IPS DF 4.7 (cell line): ENCODE data around the gene UBAC2.

Experiments used
- DNase-seq: peaks from one replicate; pipeline ENCODE4 v3.0.0-alpha.2; 2013; ENCODE audit warnings: low spot score; ENCODE audit errors: extremely low read depth

Gene UBAC2

GRCh38 chr13:99268822-99269221 lies 68.2 kb downstream of the UBAC2 start:
- DNase-seq, result no peak

DNA sequence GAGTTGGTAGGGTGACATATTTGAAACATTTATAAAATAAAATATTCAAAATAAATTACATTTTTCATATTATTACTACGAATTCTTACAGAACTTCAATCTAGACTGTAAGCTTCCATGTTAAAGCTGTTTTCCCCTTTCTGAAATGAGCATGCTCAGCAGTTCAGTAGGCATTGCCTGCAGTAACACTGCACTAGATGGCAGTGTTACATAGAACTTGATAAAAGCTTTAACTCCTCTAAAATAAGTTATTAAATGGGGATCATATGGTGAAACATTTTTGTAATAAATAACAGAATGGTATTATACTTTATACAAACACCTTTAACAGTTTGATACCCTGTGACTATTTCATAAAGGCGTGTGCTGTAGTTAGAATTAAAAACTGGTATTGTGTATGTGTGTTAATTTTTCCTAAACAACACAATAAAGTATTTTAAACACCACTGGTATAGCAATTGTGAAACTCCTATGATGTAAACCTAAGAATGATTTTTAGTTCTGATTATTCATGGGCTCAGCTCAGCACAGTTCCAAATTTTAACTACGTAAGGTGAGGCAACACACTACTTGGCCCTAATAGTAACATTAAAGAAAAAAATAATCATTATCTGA lies 69.1 kb downstream of the UBAC2 start:
- no peak for DNase-seq

- no peak for DNase-seq
Observed at GRCh38 chr13:99270518-99270917, 69.9 kb downstream of the UBAC2 start.

- DNase-seq, result no peak
Observed at GRCh38 chr13:99271249-99271648, 70.6 kb downstream of the UBAC2 start.

- DNase-seq, result no peak
Observed at GRCh38 chr13:99272481-99272880, 71.8 kb downstream of the UBAC2 start.

GRCh38 chr13:99273128-99273527 lies 72.5 kb downstream of the UBAC2 start:
- no peak for DNase-seq

GRCh38 chr13:99275093-99275469 lies 74.4 kb downstream of the UBAC2 start:
- no peak for DNase-seq

GRCh38 chr13:99276706-99277105 lies 76.1 kb downstream of the UBAC2 start:
- DNase-seq, result no peak

DNA sequence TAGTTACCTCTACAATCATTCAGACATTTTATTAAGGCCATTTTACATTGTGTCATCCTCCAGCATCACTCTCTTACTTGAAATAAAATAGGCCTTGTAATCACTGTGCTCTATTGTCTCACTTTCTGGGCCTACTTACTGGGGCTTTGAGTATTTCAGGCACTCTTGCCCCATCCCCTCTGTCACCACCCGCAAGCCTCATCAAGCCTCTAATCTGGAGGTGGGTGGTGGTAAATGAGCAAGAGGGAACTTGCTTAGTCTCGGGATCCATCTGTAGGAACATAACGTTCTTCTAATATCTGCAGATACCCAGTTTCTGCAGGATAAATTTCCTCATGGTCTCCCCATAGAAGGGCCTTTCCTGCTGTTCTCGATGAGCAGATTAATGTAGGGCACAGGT lies 77.0 kb downstream of the UBAC2 start:
- no peak for DNase-seq

GRCh38 chr13:99278200-99278599 lies 77.5 kb downstream of the UBAC2 start:
- no peak for DNase-seq

DNA sequence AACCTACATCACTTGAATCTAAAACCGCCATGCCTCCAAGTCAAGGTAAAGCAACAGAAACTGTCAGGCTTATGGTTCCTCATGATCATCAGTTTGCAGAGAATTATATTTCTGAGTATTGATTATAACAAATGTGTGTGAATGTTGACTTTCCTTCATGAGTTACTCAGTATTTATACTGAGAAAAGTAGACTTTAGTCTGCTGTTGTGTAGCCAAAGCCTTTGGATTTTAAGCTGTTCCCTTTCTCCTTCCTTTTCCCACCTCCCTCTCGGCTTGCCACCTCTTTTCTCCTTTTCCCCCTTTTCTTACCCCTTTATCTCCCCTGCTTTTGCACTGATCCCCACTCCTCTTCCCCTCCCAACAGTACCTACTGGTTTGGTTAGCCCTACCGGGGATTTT lies 78.2 kb downstream of the UBAC2 start:
- DNase-seq, result no peak

- DNase-seq, result no peak
Observed at GRCh38 chr13:99279637-99280036, 79.0 kb downstream of the UBAC2 start.

DNA sequence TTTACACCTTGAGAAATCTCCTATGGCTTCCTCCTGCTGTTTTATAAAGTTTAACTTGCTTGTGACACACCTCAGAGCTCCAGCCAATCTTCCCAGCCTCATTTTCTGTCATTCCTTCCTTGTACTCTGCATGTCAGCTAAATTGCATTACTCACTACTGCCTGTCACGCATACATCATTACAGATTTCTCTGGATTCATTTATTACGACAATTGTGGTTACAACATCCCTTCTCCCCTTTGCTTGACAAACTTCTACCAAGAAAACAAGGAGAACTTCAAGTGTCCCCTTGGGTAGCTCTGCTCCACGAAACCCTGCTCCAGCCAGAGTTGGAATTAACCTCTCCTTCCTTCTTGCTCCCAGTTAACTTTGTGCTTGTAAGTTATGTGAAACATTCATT lies 79.5 kb downstream of the UBAC2 start:
- no peak for DNase-seq

- no peak for DNase-seq
Observed at GRCh38 chr13:99281811-99282263, 81.2 kb downstream of the UBAC2 start.

DNA sequence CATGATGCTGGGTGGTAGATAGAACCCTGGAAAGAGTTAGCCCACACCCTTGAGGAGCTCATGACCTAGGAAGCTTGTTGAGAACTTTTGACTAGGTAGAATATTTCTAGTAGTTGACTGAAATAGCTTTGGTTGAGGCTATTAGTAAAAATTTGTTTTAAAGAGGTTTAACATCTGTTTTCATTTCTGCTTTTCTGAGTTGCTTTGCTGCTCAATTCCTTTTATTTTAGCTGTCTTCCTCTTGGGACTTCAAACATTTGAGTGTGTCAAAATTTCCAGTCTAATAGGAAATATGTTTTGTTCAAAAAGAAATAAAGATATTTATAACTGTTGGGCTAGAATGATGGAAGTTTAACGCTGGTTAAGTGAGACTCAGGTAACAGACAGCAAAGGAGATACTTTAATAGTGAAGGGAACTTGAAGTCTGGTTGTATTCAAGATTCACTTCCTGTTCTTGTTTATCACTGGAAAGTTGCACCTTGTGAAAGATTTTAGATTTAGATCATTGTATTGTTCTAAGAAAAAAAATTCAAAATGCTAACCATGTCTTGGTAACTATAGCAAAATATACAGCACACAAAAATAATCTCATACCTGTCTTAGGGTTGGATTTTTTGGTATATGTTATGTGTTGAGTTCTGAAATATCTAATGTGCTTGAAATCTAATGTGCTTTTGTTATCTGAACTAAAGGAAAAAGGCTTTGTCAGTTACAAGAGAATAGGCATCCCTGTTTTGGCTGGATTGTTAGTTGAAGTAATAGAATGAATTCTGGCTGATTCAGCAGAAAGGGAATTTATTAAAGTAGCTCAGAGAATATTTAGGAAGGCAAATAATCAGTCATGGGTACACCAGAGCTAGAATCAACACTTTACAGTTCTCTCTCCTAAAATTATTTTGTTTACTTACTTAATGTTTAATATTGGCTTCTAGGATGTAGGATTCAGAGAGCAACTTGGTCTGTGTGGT lies 81.9 kb downstream of the UBAC2 start:
- no peak for DNase-seq

GRCh38 chr13:99285432-99286182 lies 85.0 kb downstream of the UBAC2 start:
- no peak for DNase-seq

DNA sequence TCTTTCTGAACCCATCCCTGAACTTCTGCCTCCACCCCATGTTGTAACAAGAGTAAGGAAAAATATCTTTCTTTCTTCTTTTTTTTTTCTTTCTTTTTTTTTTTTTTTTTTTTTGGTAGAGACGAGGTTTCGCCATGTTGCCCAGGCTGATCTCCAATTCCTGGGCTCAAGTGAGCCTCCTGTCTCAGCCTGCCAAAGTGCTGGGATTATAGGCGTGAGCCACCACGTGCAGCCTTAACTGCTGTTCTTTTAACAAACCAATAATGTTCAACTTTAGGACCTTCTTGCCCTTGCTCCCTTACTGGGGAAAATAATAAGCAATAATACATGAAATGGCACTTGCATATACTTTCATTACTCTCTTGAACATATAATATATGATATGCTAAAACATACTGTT lies 86.9 kb downstream of the UBAC2 start:
- DNase-seq, result no peak

- DNase-seq, result no peak
Observed at GRCh38 chr13:99288089-99288488, 87.4 kb downstream of the UBAC2 start.

GRCh38 chr13:99289271-99289670 lies 88.6 kb downstream of the UBAC2 start:
- no peak for DNase-seq

DNA sequence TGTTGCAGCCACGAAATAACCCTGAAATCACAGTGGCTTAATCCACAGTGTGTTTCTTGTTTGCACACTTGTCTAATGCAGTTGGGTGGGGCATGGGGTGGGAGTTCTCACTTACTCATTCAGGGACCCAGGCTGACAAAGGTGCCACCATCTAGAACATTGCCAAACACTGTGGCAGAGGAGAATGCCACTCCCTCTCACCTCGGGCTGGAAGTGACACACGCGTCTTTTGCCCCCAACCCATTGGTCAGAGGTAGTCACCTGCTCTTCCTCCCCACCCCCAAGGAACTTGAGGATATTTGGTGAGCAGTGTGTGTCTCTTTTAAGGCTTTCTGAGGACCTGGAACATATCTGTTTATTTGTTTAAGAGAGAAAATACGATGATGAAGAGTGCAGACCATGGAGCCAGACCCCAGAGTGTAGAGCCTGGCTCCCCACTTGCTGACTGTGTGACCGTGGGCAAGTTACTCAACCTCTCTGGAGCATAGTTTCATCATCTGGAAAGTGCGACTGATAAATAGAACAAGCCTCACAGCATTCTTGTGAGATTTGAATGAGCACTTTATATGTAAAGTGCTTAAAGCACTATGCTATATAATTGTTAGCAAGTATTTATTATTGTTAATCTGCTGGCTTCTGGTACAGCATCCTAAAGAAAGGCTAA lies 89.2 kb downstream of the UBAC2 start:
- no peak for DNase-seq

DNA sequence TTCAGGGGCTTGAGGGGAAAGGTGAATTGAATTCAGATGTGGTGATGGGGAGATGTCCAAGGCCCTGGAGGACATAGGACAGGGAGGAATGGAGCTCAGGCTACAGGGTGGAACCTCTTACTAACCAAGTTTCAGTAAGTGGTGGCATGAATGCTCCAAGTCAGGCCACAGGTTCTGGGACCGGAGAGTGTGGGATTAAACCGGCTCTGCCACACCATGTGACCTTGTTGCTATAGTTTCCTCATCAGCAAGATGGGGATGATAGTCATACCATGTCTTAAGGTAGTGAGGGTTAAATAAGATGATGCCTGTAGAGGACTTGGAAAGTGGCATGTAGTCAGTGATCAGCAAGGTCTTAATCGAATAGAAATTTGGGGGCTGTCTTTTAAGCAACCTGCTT lies 90.2 kb downstream of the UBAC2 start:
- DNase-seq, result no peak

- DNase-seq, result no peak
Observed at GRCh38 chr13:99293178-99293577, 92.5 kb downstream of the UBAC2 start.
